K562 (cell line): ENCODE results near the gene GJA5. TPM values are rescaled to one million over a fixed set of nuclear protein-coding genes. Genes with fewer than 3 reads are reported as not detected.

Source experiments
- ATAC-seq: fragments of 200-7000 bp; cut with Tn5 transposase; 3 replicates; pipeline ENCODE4 v1.9.1; 2020; ENCODE audit warnings: moderate library complexity
- BruUV-seq: library from RNA; stranded (reverse); fragments of 400-500 nt; replicated peaks from 2 replicates; lab custom pipeline; 2021; lab: Mats Ljungman, UMichigan
- CTCF ChIA-PET: fragments of 300-600 bp; formaldehyde crosslinking; extraction: SDS; loops from one replicate; lab custom pipeline; 2021; ENCODE audit warnings: low intra/inter-chr PET ratio; lab: Yijun Ruan, JAX
- POLR2A ChIA-PET: fragments of 300-600, 350-650 bp; sonication (Branson Sonifier 250); formaldehyde crosslinking; extraction: SDS; loops from one replicate; lab custom pipeline; 2021; ENCODE audit warnings: antibody characterized with exemption, inconsistent platforms; lab: Yijun Ruan, JAX
- DNase-seq, 4 experiments: peaks; one replicate each; pipeline versions ENCODE4 v3.0.0 to v3.0.0-alpha.2; 2011 to 2018; ENCODE audit warnings: low spot score in 3 of 4, mixed read lengths in 3 of 4; ENCODE audit errors: extremely low read depth in 1 of 4
- FAIRE-seq: peaks from 2 replicates; lab custom pipeline; 2011; peaks lifted over from hg19 to GRCh38; lab: Jason Lieb, UNC
- H2AFZ ChIP-seq: 2 replicates; pipeline ENCODE4 v1.6.0; 2011; ENCODE audit warnings: low read depth, low read length, control low read depth, inconsistent platforms
- H3K27ac ChIP-seq: fragments of 200-600 bp; 3 replicates; pipeline ENCODE4 v1.8.0; 2011; ENCODE audit warnings: low read depth, mild to moderate bottlenecking, control low read depth, inconsistent platforms, low read length, moderate library complexity, mixed read lengths; ENCODE audit errors: extremely low read depth
- H3K27me3 ChIP-seq, 2 experiments: fragments of 300-600 bp in 1 of 2; 2 replicates in 1 of 2; 3 replicates in 1 of 2; pipeline versions ENCODE4 v1.6.0 to v1.8.0; 2011; ENCODE audit warnings: inconsistent platforms in 2 of 2, low read length in 2 of 2, mild to moderate bottlenecking in 1 of 2, mixed read lengths in 1 of 2, moderate library complexity in 1 of 2; ENCODE audit not compliant: control insufficient read depth in 2 of 2, insufficient read depth in 2 of 2
- H3K36me3 ChIP-seq: fragments of 300-600 bp; 3 replicates; pipeline ENCODE4 v1.8.0; 2011; ENCODE audit warnings: mild to moderate bottlenecking, low read length, inconsistent platforms; ENCODE audit not compliant: control insufficient read depth, insufficient read depth
- H3K4me1 ChIP-seq, 2 experiments: fragments of 200-600 bp in 1 of 2; replicated peaks in 1 of 2; 2 replicates in 1 of 2; 3 replicates in 1 of 2; pipeline versions ENCODE4 v1.5.1 to v1.8.0; 2011; ENCODE audit warnings: inconsistent platforms in 2 of 2, low read length in 2 of 2, mild to moderate bottlenecking in 1 of 2, mixed read lengths in 1 of 2, moderate library complexity in 1 of 2; ENCODE audit not compliant: control insufficient read depth in 2 of 2, insufficient read depth in 2 of 2
- H3K4me2 ChIP-seq: 2 replicates; pipeline ENCODE4 v1.6.1; 2011; ENCODE audit warnings: low read length, control low read depth, inconsistent platforms, mixed read lengths; ENCODE audit not compliant: insufficient read depth
- H3K4me3 ChIP-seq: fragments of 200-600 bp; sonication (generic), shearing (Covaris generic); 2 replicates; pipeline ENCODE4 v1.5.1; 2016; ENCODE audit warnings: control low read depth, inconsistent platforms
- H3K79me2 ChIP-seq: fragments of 200-600 bp; 3 replicates; pipeline ENCODE4 v1.8.0; 2011; ENCODE audit warnings: low read length, inconsistent platforms; ENCODE audit not compliant: control insufficient read depth, insufficient read depth
- H3K9ac ChIP-seq, 2 experiments: 2 replicates each; pipeline versions ENCODE4 v1.6.0 to v1.6.1; 2011; ENCODE audit warnings: low read depth in 2 of 2, low read length in 2 of 2, control low read depth in 1 of 2, inconsistent platforms in 1 of 2, mild to moderate bottlenecking in 1 of 2, mixed read lengths in 1 of 2; ENCODE audit not compliant: insufficient read depth in 1 of 2
- H3K9me1 ChIP-seq: one replicate; pipeline ENCODE4 v1.6.0; 2011; ENCODE audit warnings: inconsistent platforms, mild to moderate bottlenecking, low read length, moderate library complexity; ENCODE audit not compliant: control insufficient read depth, insufficient read depth
- H3K9me3 ChIP-seq: replicated peaks from 2 replicates; pipeline ENCODE4 v1.5.1; 2011; ENCODE audit warnings: low read depth, low read length, inconsistent platforms; ENCODE audit not compliant: control insufficient read depth, insufficient read depth
- H4K20me1 ChIP-seq: replicated peaks from 2 replicates; pipeline ENCODE4 v1.6.1; 2011; ENCODE audit warnings: low read length, inconsistent platforms, mixed read lengths; ENCODE audit not compliant: control insufficient read depth, insufficient read depth
- GATAD2A ChIP-seq: fragments of 450-650 bp; IDR thresholded peaks from 2 replicates; pipeline ENCODE4 v1.6.1; 2017
- RBM25 ChIP-seq: fragments of 200-400 bp; formaldehyde crosslinking; IDR thresholded peaks from 2 replicates; pipeline ENCODE4 v1.6.1; 2018; ENCODE audit warnings: low read length, low read depth, moderate library complexity; ENCODE audit not compliant: severe bottlenecking
- SP2 ChIP-seq: IDR thresholded peaks from 2 replicates; pipeline ENCODE4 v1.6.1; 2011; ENCODE audit warnings: mild to moderate bottlenecking, low read depth, low read length, moderate library complexity; ENCODE audit not compliant: poor library complexity, severe bottlenecking; ENCODE audit errors: extremely low read depth
- ZNF76 ChIP-seq: fragments of 250-450 bp; sonication (Bioruptor Pico); IDR thresholded peaks from 2 replicates; pipeline ENCODE4 v1.4.0; 2020; ENCODE audit warnings: mild to moderate bottlenecking, moderate library complexity, borderline replicate concordance
- WGBS: fragments of 100-300 bp; shearing (Covaris generic); methylation state at CpG from one replicate; pipeline ENCODE4 v1.1.6; 2016; ENCODE audit warnings: low coverage, mixed read lengths; ENCODE audit not compliant: insufficient coverage; ENCODE audit errors: missing lambda C conversion rate; 5-methylcytosine and 5-hydroxymethylcytosine counted together
- in situ Hi-C: fragments of 300-500 bp; cut with MboI; formaldehyde crosslinking; loops from 4 replicates; pipeline ENCODE4 v1.15.0; 2018; ENCODE audit warnings: inconsistent platforms, mixed read lengths
- intact Hi-C: fragments of 100-400 bp; cut with micrococcal nuclease; formaldehyde crosslinking; loops from 2 replicates; pipeline ENCODE4 v1.14.2; 2022
- polyA plus RNA-seq, 8 experiments: library from polyadenylated mRNA; depleted of rRNA in 4 of 8; stranded (reverse) in 5 of 8; unstranded in 3 of 8; fragments of >200 nt; fragmentation: Nextera tagmentation in 2 of 8; fragmentation: Illumina TruSeq in 1 of 8; extraction: Ambion mirVana in 2 of 8; extraction: Trizol in 1 of 8; gene quantifications; 2 replicates each; pipeline versions ENCODE4 v1.2.1 to v1.2.3, GENCODE V29; 2011 to 2014; ENCODE audit warnings: inconsistent platforms in 1 of 8, missing spikeins in 1 of 8
- total RNA-seq, 7 experiments: library from RNA; depleted of rRNA in 6 of 7; stranded (reverse); fragments of >200 nt in 6 of 7; fragmentation: Illumina TruSeq in 2 of 7; extraction: Trizol in 2 of 7; gene quantifications; 2 replicates each; pipeline versions ENCODE4 v1.2.1 to v1.2.3, GENCODE V29; 2011 to 2021; ENCODE audit warnings: low replicate concordance in 1 of 7
- TF ChIP-seq, protein P1 (sequence below): fragments of 250-450 bp; sonication (Bioruptor Pico); IDR thresholded peaks from 2 replicates; pipeline ENCODE4 v1.4.0; 2020

Gene GJA5
- total and polyA plus RNA-seq, 9 of the 15 experiments (the other 6 are each of a cell fraction or from before 2014, with no cell fraction given), result 0.07 TPM; not detected in 7

DNA sequence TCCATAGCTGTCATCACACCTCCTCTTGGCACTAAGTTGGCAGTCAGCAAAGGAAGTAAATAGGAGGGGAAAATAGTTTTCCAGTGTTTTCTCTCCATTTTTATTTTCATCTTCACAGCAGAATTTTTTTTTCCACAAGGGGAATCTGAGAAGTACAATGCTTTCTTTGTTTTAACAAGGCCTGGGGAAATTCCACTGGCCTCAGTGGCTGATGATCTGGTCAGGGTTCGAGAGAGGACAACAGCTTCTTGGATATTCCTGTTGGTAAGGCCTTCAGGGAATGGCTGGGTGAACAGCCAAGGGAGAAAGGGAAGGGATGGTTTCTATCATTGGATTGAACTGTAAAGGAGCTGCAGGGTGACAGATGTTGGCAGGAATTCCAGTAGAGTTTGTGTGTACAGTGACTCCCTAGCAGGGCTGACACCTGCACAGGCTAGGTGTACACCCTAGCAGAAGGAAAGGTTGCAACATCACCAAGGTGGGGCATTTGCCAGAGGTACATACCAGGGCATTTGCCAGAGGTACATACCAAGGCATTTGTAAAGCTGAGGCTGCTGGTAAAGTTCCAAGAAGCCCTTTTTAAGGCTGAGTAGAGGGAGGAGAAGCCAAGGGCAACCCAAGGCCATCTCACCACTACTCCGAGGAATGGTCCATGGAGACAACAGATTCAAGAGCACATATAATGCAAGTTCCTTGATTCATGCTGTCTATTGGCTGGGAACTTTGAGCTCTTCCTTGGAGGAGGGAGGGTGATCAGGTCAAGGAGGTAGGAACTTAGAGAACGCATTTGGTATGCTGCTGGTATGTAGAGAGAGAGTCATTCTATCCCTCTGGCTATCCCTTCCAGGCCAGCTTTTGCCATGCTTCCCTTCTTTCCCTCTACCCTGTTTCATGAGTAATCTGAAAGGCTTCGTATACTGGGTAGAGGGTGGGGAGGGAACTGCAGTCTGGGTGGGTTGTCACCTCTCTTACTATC is 3.1 kb downstream of the GJA5 start:
- H3K4me1 ChIP-seq, result no peaks in the 10 kb centered on the region; a peak in 1 of 5 replicates
- H3K27ac ChIP-seq, result no peak overlapping the region
- ChIA-PET POLR2A (no interaction called here), CTCF (no interaction called here)
- no peak for ATAC-seq
- FAIRE-seq, result no peak
- H4K20me1 ChIP-seq, result no peaks in the 10 kb centered on the region; the same call in 1 of the 2 replicates
- H3K4me3 ChIP-seq, result no peak overlapping the region
- no peaks in the 10 kb centered on the region for H3K36me3 ChIP-seq
- no TSS peak for BruUV-seq
- H2AFZ ChIP-seq, result no peak overlapping the region
- H3K4me2 ChIP-seq, result no peak overlapping the region
- no peak for DNase-seq
- intact Hi-C loops, result no loop called here
- peaks cover 8 to 43% of the 10 kb centered on the region in 2 experiments; a peak in 4 of 5 replicates for H3K27me3 ChIP-seq
- in situ Hi-C loops, result no loop called here
- H3K9me3 ChIP-seq, result no peaks in the 10 kb centered on the region
- no peaks in the 10 kb centered on the region for H3K79me2 ChIP-seq
- H3K9ac ChIP-seq, result no peak overlapping the region
- 3% methylated on average over 4 of the region's 4 CpGs for WGBS
- no peaks in the 10 kb centered on the region for H3K9me1 ChIP-seq
- TF ChIP-seq GATAD2A, result no peak
- no peak for TF ChIP-seq SP2
- TF ChIP-seq, protein P1, sequence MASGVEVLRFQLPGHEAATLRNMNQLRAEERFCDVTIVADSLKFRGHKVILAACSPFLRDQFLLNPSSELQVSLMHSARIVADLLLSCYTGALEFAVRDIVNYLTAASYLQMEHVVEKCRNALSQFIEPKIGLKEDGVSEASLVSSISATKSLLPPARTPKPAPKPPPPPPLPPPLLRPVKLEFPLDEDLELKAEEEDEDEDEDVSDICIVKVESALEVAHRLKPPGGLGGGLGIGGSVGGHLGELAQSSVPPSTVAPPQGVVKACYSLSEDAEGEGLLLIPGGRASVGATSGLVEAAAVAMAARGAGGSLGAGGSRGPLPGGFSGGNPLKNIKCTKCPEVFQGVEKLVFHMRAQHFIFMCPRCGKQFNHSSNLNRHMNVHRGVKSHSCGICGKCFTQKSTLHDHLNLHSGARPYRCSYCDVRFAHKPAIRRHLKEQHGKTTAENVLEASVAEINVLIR (CRISPR knock-in tag), result no peak
- no peak for TF ChIP-seq RBM25
- no peak for TF ChIP-seq ZNF76 (CRISPR knock-in tag)
